ENCODE data around the gene BRAF. TPM values are rescaled to one million over a fixed set of nuclear protein-coding genes. Genes with fewer than 3 reads are reported as not detected.
"Not testable (repeated sequence)": the region's sequence is repeated elsewhere in the genome, so short reads cannot be mapped to it uniquely, and the experiment has no call there.

BRAF gene
- total RNA-seq, 1 experiment from 2014 or later, result 31.3 TPM

- Mint-ChIP-seq H3K4me3 (ENCODE audit: low read depth, unreplicated experiment) (no peak overlapping the region), H3K27ac (ENCODE audit: unreplicated experiment) (no peak overlapping the region), H3K9me3 (ENCODE audit: low read depth, unreplicated experiment) (no peaks in the 10 kb centered on the region), H3K36me3 (ENCODE audit: insufficient read depth, unreplicated experiment) (no peaks in the 10 kb centered on the region), H3K4me1 (ENCODE audit: low read depth, unreplicated experiment) (no peaks in the 10 kb centered on the region), H3K27me3 (ENCODE audit: unreplicated experiment) (no peaks in the 10 kb centered on the region)
- CTCF ChIA-PET, result no interaction called here
- intact Hi-C loops (cut with micrococcal nuclease; ENCODE audit: unreplicated experiment), result no loop called here
- no TSS peak for BruUV-seq (replicated peaks)
- DNase-seq, result no peak
- TF ChIP-seq CTCF (IDR thresholded peaks at IDR 0.05; ENCODE audit: unreplicated experiment), result no peak
Measured at GRCh38 chr7:140966561-140967233, 42.0 kb upstream of the BRAF start.

- H3K4me3 Mint-ChIP-seq (ENCODE audit: low read depth, unreplicated experiment), result no peak overlapping the region
- no TSS peak for BruUV-seq (replicated peaks)
- no peaks in the 10 kb centered on the region for H3K27me3 Mint-ChIP-seq (ENCODE audit: unreplicated experiment)
- no peak overlapping the region for H3K27ac Mint-ChIP-seq (ENCODE audit: unreplicated experiment)
- no peak for TF ChIP-seq CTCF (IDR thresholded peaks at IDR 0.05; ENCODE audit: unreplicated experiment)
- intact Hi-C loops (cut with micrococcal nuclease; ENCODE audit: unreplicated experiment), result no loop called here
- H3K4me1 Mint-ChIP-seq (ENCODE audit: low read depth, unreplicated experiment), result no peaks in the 10 kb centered on the region
- no peak for DNase-seq
- no peaks in the 10 kb centered on the region for H3K36me3 Mint-ChIP-seq (ENCODE audit: insufficient read depth, unreplicated experiment)
- no peaks in the 10 kb centered on the region for H3K9me3 Mint-ChIP-seq (ENCODE audit: low read depth, unreplicated experiment)
- CTCF ChIA-PET, result no interaction called here
Measured at GRCh38 chr7:140961117-140961516, 36.4 kb upstream of the BRAF start.

GRCh38 chr7:140956997-140957396, 32.3 kb upstream of the BRAF start:
- H3K36me3 Mint-ChIP-seq (ENCODE audit: insufficient read depth, unreplicated experiment); H3K27ac Mint-ChIP-seq (ENCODE audit: unreplicated experiment); DNase-seq; H3K4me1 Mint-ChIP-seq (ENCODE audit: low read depth, unreplicated experiment); H3K9me3 Mint-ChIP-seq (ENCODE audit: low read depth, unreplicated experiment); H3K4me3 Mint-ChIP-seq (ENCODE audit: low read depth, unreplicated experiment); H3K27me3 Mint-ChIP-seq (ENCODE audit: unreplicated experiment); intact Hi-C loops (cut with micrococcal nuclease; ENCODE audit: unreplicated experiment); BruUV-seq (replicated peaks): not testable (repeated sequence)
- CTCF ChIA-PET, result interaction anchor here (1.2 kb wide), 1 partner anchor 26 kb away, joined by 3 read pairs; no protein-coding TSS in a partner anchor

- no peaks in the 10 kb centered on the region for H3K36me3 Mint-ChIP-seq (ENCODE audit: insufficient read depth, unreplicated experiment)
- H3K27ac Mint-ChIP-seq (ENCODE audit: unreplicated experiment), result no peak overlapping the region
- DNase-seq, result no peak
- no peaks in the 10 kb centered on the region for H3K27me3 Mint-ChIP-seq (ENCODE audit: unreplicated experiment)
- no peaks in the 10 kb centered on the region for H3K4me1 Mint-ChIP-seq (ENCODE audit: low read depth, unreplicated experiment)
- H3K9me3 Mint-ChIP-seq (ENCODE audit: low read depth, unreplicated experiment), result no peaks in the 10 kb centered on the region
- BruUV-seq (replicated peaks), result no TSS peak
- no peak overlapping the region for H3K4me3 Mint-ChIP-seq (ENCODE audit: low read depth, unreplicated experiment)
- intact Hi-C loops (cut with micrococcal nuclease; ENCODE audit: unreplicated experiment), result no loop called here
- CTCF ChIA-PET, result no interaction called here
- TF ChIP-seq CTCF (IDR thresholded peaks at IDR 0.05; ENCODE audit: unreplicated experiment), result no peak
Measured at GRCh38 chr7:140945940-140946339, 21.2 kb upstream of the BRAF start.

- not testable (repeated sequence) for H3K27me3 Mint-ChIP-seq (ENCODE audit: unreplicated experiment); H3K9me3 Mint-ChIP-seq (ENCODE audit: low read depth, unreplicated experiment); H3K4me1 Mint-ChIP-seq (ENCODE audit: low read depth, unreplicated experiment)
Measured at GRCh38 chr7:140942242-140942641, 17.5 kb upstream of the BRAF start.

More at GRCh38 chr7:140942242-140942641, 17.5 kb upstream of the BRAF start:
- H3K27ac Mint-ChIP-seq (ENCODE audit: unreplicated experiment); H3K36me3 Mint-ChIP-seq (ENCODE audit: insufficient read depth, unreplicated experiment); DNase-seq; H3K4me3 Mint-ChIP-seq (ENCODE audit: low read depth, unreplicated experiment); BruUV-seq (replicated peaks); intact Hi-C loops (cut with micrococcal nuclease; ENCODE audit: unreplicated experiment): not testable (repeated sequence)
- CTCF ChIA-PET, result interaction anchor here (0.7 kb wide), 1 partner anchor 640 kb away, joined by 3 read pairs; no protein-coding TSS in a partner anchor
